NT2/D1 (cell line): Measurements from ENCODE around the gene PDE11A.

Source experiments
- DNase-seq: peaks from one replicate; pipeline ENCODE4 v3.0.0-alpha.2; 2011; ENCODE audit warnings: low read depth, low spot score
- H3K27me3 ChIP-seq: 2 replicates; pipeline ENCODE4 v1.6.0; 2011; ENCODE audit warnings: mild to moderate bottlenecking; ENCODE audit not compliant: insufficient read length, insufficient read depth
- H3K36me3 ChIP-seq: 2 replicates; pipeline ENCODE4 v1.6.1; 2011; ENCODE audit warnings: mild to moderate bottlenecking, low read length, mixed read lengths; ENCODE audit not compliant: insufficient read depth, insufficient read length
- H3K4me1 ChIP-seq: 2 replicates; pipeline ENCODE4 v1.5.1; 2011; ENCODE audit not compliant: insufficient read depth, insufficient read length
- H3K4me3 ChIP-seq: 2 replicates; pipeline ENCODE4 v1.5.1; 2011; ENCODE audit warnings: low read depth; ENCODE audit not compliant: insufficient read length
- H3K9ac ChIP-seq: 2 replicates; pipeline ENCODE4 v1.6.0; 2011; ENCODE audit warnings: low read depth; ENCODE audit not compliant: insufficient read length
- H3K9me3 ChIP-seq: 2 replicates; pipeline ENCODE4 v1.5.1; 2011; ENCODE audit warnings: mild to moderate bottlenecking, low read length; ENCODE audit not compliant: insufficient read depth
- SUZ12 ChIP-seq: IDR thresholded peaks from 2 replicates; pipeline ENCODE4 v1.6.1; 2011; ENCODE audit not compliant: insufficient read length, insufficient read depth; ENCODE audit errors: extremely low read depth
- YY1 ChIP-seq: IDR thresholded peaks from 2 replicates; pipeline ENCODE4 v1.6.1; 2011; ENCODE audit not compliant: insufficient read length, insufficient read depth
- ZNF274 ChIP-seq: IDR thresholded peaks from 2 replicates; pipeline ENCODE4 v1.6.1; 2011; ENCODE audit warnings: mild to moderate bottlenecking, low read depth, low read length

The PDE11A gene

GRCh38 chr2:177592945-177593344 lies 479.6 kb downstream of the PDE11A start:
- no peak for DNase-seq
- no peaks in the 10 kb centered on the region for H3K36me3 ChIP-seq
- no peaks in the 10 kb centered on the region for H3K4me1 ChIP-seq
- H3K9me3 ChIP-seq = no peaks in the 10 kb centered on the region
- no peaks in the 10 kb centered on the region for H3K27me3 ChIP-seq
- H3K4me3 ChIP-seq = no peak overlapping the region
- no peak overlapping the region for H3K9ac ChIP-seq
- TF ChIP-seq ZNF274 (no peak), SUZ12 (no peak), YY1 (no peak)

GRCh38 chr2:177592397-177592796 lies 480.2 kb downstream of the PDE11A start:
- Histone ChIP-seq H3K9ac (no peak overlapping the region), H3K27me3 (no peaks in the 10 kb centered on the region), H3K4me1 (no peaks in the 10 kb centered on the region), H3K4me3 (no peak overlapping the region), H3K9me3 (no peaks in the 10 kb centered on the region), H3K36me3 (no peaks in the 10 kb centered on the region)
- no peak for DNase-seq
- TF ChIP-seq ZNF274 (no peak), SUZ12 (no peak), YY1 (no peak)

DNA sequence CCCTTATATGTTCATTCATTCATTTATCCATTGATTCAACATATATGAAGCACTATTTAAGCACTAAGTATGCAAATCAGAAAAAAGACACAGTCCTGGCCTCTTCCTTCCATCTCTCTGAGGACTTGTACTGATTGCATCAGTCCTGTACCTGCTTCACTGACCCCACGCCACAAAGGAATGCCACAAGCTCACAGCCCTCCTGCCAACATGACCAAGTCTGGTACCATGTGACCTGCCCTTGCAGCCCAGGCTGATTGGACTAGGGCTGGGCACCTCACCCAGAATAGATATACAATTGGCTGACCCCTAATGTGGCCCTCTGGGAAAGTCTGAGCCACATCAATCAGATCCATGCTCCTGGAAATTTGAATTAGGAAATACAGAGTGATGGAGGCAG lies 483.4 kb downstream of the PDE11A start:
- DNase-seq = no peak
- Histone ChIP-seq H3K9me3 (no peaks in the 10 kb centered on the region), H3K4me3 (no peak overlapping the region), H3K4me1 (no peaks in the 10 kb centered on the region), H3K9ac (no peak overlapping the region), H3K27me3 (no peaks in the 10 kb centered on the region), H3K36me3 (no peaks in the 10 kb centered on the region)
- TF ChIP-seq YY1 = no peak
- TF ChIP-seq ZNF274 = no peak
- no peak for TF ChIP-seq SUZ12

DNA sequence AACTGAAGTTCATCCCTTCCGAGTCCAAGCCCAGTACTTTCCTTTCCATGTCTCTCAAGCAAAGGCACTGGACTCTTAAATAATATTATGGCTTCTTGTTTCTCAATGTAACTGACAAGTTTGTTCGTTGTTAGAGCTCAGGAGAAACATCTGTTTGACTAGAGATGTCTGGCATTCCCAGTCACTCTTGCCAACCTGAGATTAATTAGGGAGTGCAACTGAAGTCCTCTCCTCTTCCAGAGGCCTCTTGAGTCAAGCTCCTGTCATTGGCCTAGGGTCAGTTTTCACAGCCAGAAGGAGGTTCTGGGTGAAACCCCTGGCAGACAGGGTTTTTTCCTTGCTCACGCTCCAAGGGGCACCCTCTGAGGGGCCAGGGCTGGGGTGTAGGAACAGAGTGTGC lies 483.9 kb downstream of the PDE11A start:
- H3K9me3 ChIP-seq = no peaks in the 10 kb centered on the region
- no peak for TF ChIP-seq ZNF274
- TF ChIP-seq SUZ12 = no peak
- TF ChIP-seq YY1 = no peak
- H3K4me1 ChIP-seq = no peaks in the 10 kb centered on the region
- H3K4me3 ChIP-seq = no peak overlapping the region
- H3K27me3 ChIP-seq = no peaks in the 10 kb centered on the region
- no peak for DNase-seq
- H3K36me3 ChIP-seq = no peaks in the 10 kb centered on the region
- no peak overlapping the region for H3K9ac ChIP-seq

GRCh38 chr2:177587371-177587770 lies 485.2 kb downstream of the PDE11A start:
- Histone ChIP-seq H3K9ac (no peak overlapping the region), H3K36me3 (no peaks in the 10 kb centered on the region), H3K4me1 (no peaks in the 10 kb centered on the region), H3K27me3 (no peaks in the 10 kb centered on the region), H3K9me3 (no peaks in the 10 kb centered on the region), H3K4me3 (no peak overlapping the region)
- TF ChIP-seq YY1 (no peak), ZNF274 (no peak), SUZ12 (no peak)
- no peak for DNase-seq

- Histone ChIP-seq H3K4me3 (no peak overlapping the region), H3K4me1 (no peaks in the 10 kb centered on the region), H3K9me3 (no peaks in the 10 kb centered on the region; the same call in 1 of the 2 replicates), H3K9ac (no peak overlapping the region), H3K27me3 (no peaks in the 10 kb centered on the region), H3K36me3 (no peaks in the 10 kb centered on the region)
- TF ChIP-seq SUZ12 (no peak), ZNF274 (no peak), YY1 (no peak)
- no peak for DNase-seq
Observed at GRCh38 chr2:177586154-177586553, 486.4 kb downstream of the PDE11A start.

GRCh38 chr2:177585234-177585863 lies 487.2 kb downstream of the PDE11A start:
- DNase-seq = no peak
- H3K4me3 ChIP-seq = no peak overlapping the region
- H3K36me3 ChIP-seq = no peaks in the 10 kb centered on the region
- H3K4me1 ChIP-seq = no peaks in the 10 kb centered on the region
- H3K9ac ChIP-seq = no peak overlapping the region
- H3K9me3 ChIP-seq = no peaks in the 10 kb centered on the region; the same call in 1 of the 2 replicates
- TF ChIP-seq ZNF274 (no peak), SUZ12 (no peak), YY1 (no peak)
- peaks cover 2% of the 10 kb centered on the region for H3K27me3 ChIP-seq
